Measurements from ENCODE around the gene RASGRF2.

GRCh38 chr5:81265101-81265500 lies 304.9 kb downstream of the RASGRF2 start:
- no peak for TF ChIP-seq GATA1 (IDR thresholded peaks at IDR 0.05; ENCODE audit: low read depth, low read length)
- no peak for TF ChIP-seq POLR2A (IDR thresholded peaks at IDR 0.05; ENCODE audit: low read length)
